Measurements from ENCODE around the gene IL17RC.

GRCh38 chr3:9876991-9877390 is 39.9 kb upstream of the IL17RC start:
- TF ChIP-seq, protein P1, sequence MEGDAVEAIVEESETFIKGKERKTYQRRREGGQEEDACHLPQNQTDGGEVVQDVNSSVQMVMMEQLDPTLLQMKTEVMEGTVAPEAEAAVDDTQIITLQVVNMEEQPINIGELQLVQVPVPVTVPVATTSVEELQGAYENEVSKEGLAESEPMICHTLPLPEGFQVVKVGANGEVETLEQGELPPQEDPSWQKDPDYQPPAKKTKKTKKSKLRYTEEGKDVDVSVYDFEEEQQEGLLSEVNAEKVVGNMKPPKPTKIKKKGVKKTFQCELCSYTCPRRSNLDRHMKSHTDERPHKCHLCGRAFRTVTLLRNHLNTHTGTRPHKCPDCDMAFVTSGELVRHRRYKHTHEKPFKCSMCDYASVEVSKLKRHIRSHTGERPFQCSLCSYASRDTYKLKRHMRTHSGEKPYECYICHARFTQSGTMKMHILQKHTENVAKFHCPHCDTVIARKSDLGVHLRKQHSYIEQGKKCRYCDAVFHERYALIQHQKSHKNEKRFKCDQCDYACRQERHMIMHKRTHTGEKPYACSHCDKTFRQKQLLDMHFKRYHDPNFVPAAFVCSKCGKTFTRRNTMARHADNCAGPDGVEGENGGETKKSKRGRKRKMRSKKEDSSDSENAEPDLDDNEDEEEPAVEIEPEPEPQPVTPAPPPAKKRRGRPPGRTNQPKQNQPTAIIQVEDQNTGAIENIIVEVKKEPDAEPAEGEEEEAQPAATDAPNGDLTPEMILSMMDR (IDR thresholded peaks at IDR 0.05), result no peak
- no peak for TF ChIP-seq POLR2A (IDR thresholded peaks at IDR 0.05)
